ENCODE measurements around the gene FADD. TPM values are rescaled to one million over a fixed set of nuclear protein-coding genes. Genes with fewer than 3 reads are reported as not detected.

FADD gene
- total RNA-seq, 1 donor from 2014 or later, result 24.0 TPM

DNA sequence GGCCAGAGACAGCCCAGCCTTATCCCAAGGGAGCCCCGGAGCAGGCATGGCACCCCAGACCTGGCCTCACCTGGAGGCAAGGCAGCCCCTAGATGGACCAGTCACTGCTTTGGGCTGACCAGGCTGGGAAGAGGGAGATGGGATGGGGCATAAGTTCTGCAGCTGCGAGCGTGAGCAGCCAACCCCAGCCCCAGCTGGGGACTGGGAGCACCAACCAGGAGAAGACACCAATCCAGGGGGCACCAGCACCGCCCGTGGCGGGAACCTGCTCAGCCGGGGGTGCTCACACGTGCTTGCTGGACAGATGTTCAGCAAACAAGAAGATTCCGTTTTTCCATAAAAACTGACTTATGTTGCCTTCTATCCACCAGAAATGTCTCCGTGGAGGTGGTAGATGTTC, 16.2 kb upstream of the FADD start:
- H3K4me1 Mint-ChIP-seq (ENCODE audit: unreplicated experiment), result peaks cover 4% of the 10 kb centered on the region
- no peaks in the 10 kb centered on the region for H3K36me3 Mint-ChIP-seq
- H3K27me3 Mint-ChIP-seq, result peaks cover 3% of the 10 kb centered on the region
- H3K4me3 Mint-ChIP-seq, result no peak overlapping the region
- no peak for DNase-seq (ENCODE audit: extremely low spot score, unreplicated experiment)
- no peaks in the 10 kb centered on the region for H3K9me3 Mint-ChIP-seq
- H3K27ac Mint-ChIP-seq, result no peak overlapping the region
- TF ChIP-seq, protein P1, sequence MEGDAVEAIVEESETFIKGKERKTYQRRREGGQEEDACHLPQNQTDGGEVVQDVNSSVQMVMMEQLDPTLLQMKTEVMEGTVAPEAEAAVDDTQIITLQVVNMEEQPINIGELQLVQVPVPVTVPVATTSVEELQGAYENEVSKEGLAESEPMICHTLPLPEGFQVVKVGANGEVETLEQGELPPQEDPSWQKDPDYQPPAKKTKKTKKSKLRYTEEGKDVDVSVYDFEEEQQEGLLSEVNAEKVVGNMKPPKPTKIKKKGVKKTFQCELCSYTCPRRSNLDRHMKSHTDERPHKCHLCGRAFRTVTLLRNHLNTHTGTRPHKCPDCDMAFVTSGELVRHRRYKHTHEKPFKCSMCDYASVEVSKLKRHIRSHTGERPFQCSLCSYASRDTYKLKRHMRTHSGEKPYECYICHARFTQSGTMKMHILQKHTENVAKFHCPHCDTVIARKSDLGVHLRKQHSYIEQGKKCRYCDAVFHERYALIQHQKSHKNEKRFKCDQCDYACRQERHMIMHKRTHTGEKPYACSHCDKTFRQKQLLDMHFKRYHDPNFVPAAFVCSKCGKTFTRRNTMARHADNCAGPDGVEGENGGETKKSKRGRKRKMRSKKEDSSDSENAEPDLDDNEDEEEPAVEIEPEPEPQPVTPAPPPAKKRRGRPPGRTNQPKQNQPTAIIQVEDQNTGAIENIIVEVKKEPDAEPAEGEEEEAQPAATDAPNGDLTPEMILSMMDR (conservative IDR thresholded peaks at IDR 0.05), result no peak

DNA sequence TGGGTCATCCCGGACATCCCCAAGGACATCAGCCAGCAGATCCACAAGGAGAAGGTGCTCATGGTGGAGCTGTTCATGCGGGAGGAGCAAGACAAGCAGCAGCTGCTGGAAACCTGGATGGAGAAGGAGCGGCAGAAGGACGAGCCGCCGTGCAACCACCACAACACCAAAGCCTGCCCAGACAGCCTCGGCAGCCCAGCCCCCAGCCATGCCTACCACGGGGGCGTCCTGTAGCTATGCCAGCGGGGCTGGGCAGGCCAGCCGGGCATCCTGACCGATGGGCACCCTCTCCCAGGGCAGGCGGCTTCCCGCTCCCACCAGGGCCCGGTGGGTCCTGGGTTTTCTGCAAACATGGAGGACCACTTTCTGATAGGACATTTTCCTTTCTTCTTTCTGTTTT, 15.3 kb upstream of the FADD start:
- H3K4me1 Mint-ChIP-seq (ENCODE audit: unreplicated experiment), result peaks cover 4% of the 10 kb centered on the region

DNA sequence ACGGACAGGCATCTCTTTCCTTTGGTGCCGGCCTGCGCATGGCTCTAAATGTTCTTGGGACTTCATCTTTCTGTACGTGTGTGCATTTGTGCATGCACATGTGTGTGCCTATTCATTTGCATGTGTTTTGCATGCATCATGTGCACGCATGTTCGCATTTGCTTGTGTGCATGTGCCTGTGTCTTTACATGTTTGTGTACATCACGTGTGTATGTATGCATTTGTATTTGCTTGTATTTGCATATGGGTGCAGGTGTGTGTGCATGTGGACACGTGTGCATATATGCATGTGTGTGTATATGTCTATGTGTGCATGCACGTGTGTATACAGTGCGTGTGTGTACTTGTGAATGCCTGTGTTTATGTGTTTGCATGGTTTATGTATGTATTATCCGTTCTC, 13.5 kb upstream of the FADD start:
- H3K36me3 Mint-ChIP-seq, result no peaks in the 10 kb centered on the region
- H3K9me3 Mint-ChIP-seq, result no peaks in the 10 kb centered on the region
- peaks cover 4% of the 10 kb centered on the region for H3K4me1 Mint-ChIP-seq (ENCODE audit: unreplicated experiment)
- H3K4me3 Mint-ChIP-seq, result no peak overlapping the region
- TF ChIP-seq, protein P1 (conservative IDR thresholded peaks at IDR 0.05), result no peak
- peaks cover 8% of the 10 kb centered on the region for H3K27me3 Mint-ChIP-seq
- no peak overlapping the region for H3K27ac Mint-ChIP-seq
- DNase-seq (ENCODE audit: extremely low spot score, unreplicated experiment), result no peak

More for the DNA sequence above, 15.3 kb upstream of the FADD start:
- H3K4me3 Mint-ChIP-seq, result no peak overlapping the region
- H3K36me3 Mint-ChIP-seq, result no peaks in the 10 kb centered on the region
- TF ChIP-seq, protein P1 (conservative IDR thresholded peaks at IDR 0.05), result no peak
- H3K27ac Mint-ChIP-seq, result no peak overlapping the region
- DNase-seq (ENCODE audit: extremely low spot score, unreplicated experiment), result no peak
- peaks cover 6% of the 10 kb centered on the region for H3K27me3 Mint-ChIP-seq
- no peaks in the 10 kb centered on the region for H3K9me3 Mint-ChIP-seq

DNA sequence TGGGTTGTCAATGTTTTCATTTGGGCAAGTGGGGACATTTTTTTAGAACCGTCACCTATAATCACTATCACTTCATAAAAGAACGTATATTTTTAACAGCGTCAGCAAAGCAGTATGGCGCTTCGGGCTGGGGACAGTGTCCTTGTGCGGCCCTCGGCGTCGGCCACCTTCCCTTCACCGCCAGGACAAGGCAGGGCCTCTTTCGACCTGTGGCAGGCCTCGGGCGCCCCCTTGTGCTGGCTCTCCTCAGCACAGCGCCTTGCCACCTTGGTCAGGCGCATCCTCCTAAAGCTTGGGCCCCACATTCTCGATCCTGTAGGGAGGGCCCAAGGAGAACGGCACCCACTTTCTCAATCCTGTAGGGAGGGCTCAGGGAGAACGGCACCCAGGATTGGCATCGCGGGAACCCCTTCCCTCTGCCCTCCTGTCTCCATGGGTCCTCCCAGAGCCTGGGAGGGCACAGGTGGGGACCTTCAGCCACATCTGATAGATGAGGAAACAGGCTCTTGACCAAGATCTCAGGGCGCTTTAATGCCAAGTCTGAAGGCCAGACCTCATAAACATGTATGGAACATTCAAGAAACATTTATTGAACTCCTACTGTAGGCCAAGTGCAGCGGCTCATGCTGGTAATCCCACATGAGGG, 11.5 kb upstream of the FADD start:
- Mint-ChIP-seq H3K27me3 (peaks cover 12% of the 10 kb centered on the region), H3K4me3 (no peak overlapping the region), H3K4me1 (ENCODE audit: unreplicated experiment) (peaks cover 4% of the 10 kb centered on the region), H3K27ac (no peak overlapping the region), H3K36me3 (no peaks in the 10 kb centered on the region), H3K9me3 (no peaks in the 10 kb centered on the region)
- TF ChIP-seq, protein P1 (conservative IDR thresholded peaks at IDR 0.05), result peak; percentile 96
- DNase-seq (ENCODE audit: extremely low spot score, unreplicated experiment), result peak; percentile 84

DNA sequence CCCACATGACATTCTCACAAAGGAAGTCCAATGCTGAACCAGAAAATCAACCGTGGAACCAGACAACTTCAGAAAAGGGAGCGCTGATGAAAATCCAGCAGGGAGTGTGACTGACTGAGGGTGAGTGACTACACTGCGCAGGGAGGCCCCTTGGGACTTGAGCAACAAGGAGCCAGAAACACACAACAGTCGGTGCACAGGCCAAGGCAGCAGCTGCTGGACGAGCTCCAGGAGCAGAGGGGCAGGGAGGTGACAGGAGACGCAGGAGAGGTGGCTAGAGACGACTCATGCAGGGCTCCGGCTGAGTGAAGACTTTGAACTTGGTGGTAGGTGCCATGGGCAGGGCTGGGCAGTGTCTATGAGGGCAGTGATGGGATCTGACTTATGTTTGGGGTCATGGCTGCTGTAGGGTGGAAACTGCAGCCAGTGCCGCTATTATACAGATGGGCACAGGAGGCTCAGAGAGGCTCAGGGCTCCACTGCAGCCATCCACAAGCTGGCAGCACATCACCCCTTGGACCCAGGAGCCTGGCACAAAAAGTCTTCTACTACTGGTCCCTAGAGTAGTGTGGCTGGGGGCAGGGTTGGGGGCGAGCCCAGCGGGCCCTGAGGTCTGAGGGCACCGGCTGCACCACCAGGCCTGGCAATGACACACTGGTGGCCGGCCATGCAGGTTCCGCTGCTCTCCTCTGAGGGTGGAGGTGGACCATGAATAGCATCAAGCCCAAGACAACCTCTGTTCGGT, 10.3 kb upstream of the FADD start:
- H3K36me3 Mint-ChIP-seq, result no peaks in the 10 kb centered on the region
- H3K4me1 Mint-ChIP-seq (ENCODE audit: unreplicated experiment), result peaks cover 4% of the 10 kb centered on the region
- H3K27me3 Mint-ChIP-seq, result peaks cover 12% of the 10 kb centered on the region
- no peak for DNase-seq (ENCODE audit: extremely low spot score, unreplicated experiment)
- H3K27ac Mint-ChIP-seq, result no peak overlapping the region
- H3K9me3 Mint-ChIP-seq, result no peaks in the 10 kb centered on the region
- TF ChIP-seq, protein P1 (conservative IDR thresholded peaks at IDR 0.05), result no peak
- no peak overlapping the region for H3K4me3 Mint-ChIP-seq

Data from type B pancreatic cell (in vitro differentiated cells).